H1 (cell line): ENCODE results near the gene PAOX. TPM values are rescaled to one million over a fixed set of nuclear protein-coding genes. Genes with fewer than 3 reads are reported as not detected.

Experiments used
- CTCF ChIA-PET: fragments of 300-600 bp; sonication (Branson Sonifier 250); formaldehyde crosslinking; loops from one replicate; lab custom pipeline; 2021; ENCODE audit not compliant: partially characterized antibody; lab: Charles Lee
- POLR2A ChIA-PET: fragments of 300-600 bp; sonication (Branson Sonifier 250); formaldehyde crosslinking; loops from one replicate; lab custom pipeline; 2021; ENCODE audit warnings: inconsistent platforms; ENCODE audit not compliant: partially characterized antibody; lab: Charles Lee
- DNase-seq, 2 experiments: peaks; one replicate each; pipeline versions ENCODE4 v3.0.0 to v3.0.0-alpha.2; 2010 to 2022; ENCODE audit warnings: low spot score in 2 of 2, low read depth in 1 of 2, mixed read lengths in 1 of 2
- FAIRE-seq: peaks from 2 replicates; lab custom pipeline; 2011; peaks lifted over from hg19 to GRCh38; lab: Jason Lieb, UNC
- H2AFZ ChIP-seq: 2 replicates; pipeline ENCODE4 v1.8.1; 2012; ENCODE audit warnings: low read length, inconsistent platforms
- H2AK5ac ChIP-seq: 2 replicates; pipeline ENCODE4 v1.6.1; 2013; ENCODE audit warnings: low read depth, low read length
- H2BK120ac ChIP-seq: replicated peaks from 2 replicates; pipeline ENCODE3; 2013; ENCODE audit warnings: low read depth, low read length, inconsistent platforms
- H2BK12ac ChIP-seq: 2 replicates; pipeline ENCODE4 v1.6.1; 2013; ENCODE audit warnings: low read depth, low read length
- H2BK15ac ChIP-seq: 2 replicates; pipeline ENCODE4 v1.6.1; 2013; ENCODE audit warnings: low read length
- H2BK20ac ChIP-seq: 2 replicates; pipeline ENCODE4 v1.6.1; 2013; ENCODE audit warnings: low read length
- H2BK5ac ChIP-seq: 2 replicates; pipeline ENCODE4 v1.6.1; 2013; ENCODE audit warnings: low read depth, low read length
- H3K14ac ChIP-seq: 2 replicates; pipeline ENCODE4 v1.6.1; 2013; ENCODE audit warnings: inconsistent platforms; ENCODE audit not compliant: insufficient read length
- H3K18ac ChIP-seq: 2 replicates; pipeline ENCODE4 v1.6.1; 2013; ENCODE audit warnings: low read length; ENCODE audit errors: extremely low read depth
- H3K23ac ChIP-seq: 2 replicates; pipeline ENCODE4 v1.6.1; 2013; ENCODE audit warnings: inconsistent platforms; ENCODE audit not compliant: insufficient read length
- H3K23me2 ChIP-seq: 2 replicates; pipeline ENCODE4 v1.6.1; 2013; ENCODE audit warnings: low read depth, low read length
- H3K27ac ChIP-seq: 2 replicates; pipeline ENCODE4 v1.6.1; 2011; ENCODE audit warnings: low read depth, low read length, inconsistent platforms
- H3K27me3 ChIP-seq, 4 experiments: replicated peaks in 1 of 4; 1 replicate in 1 of 4; 2 replicates in 3 of 4; pipeline versions ENCODE4 v1.6.1 to v1.8.1; 2011 to 2013; ENCODE audit warnings: low read length in 3 of 4, mild to moderate bottlenecking in 3 of 4, inconsistent platforms in 2 of 4, mixed read lengths in 2 of 4, moderate library complexity in 1 of 4; ENCODE audit not compliant: control insufficient read depth in 3 of 4, insufficient read depth in 3 of 4; ENCODE audit errors: extremely low read depth in 1 of 4
- H3K36me3 ChIP-seq, 4 experiments: 2 replicates each; pipeline versions ENCODE4 v1.6.1 to v1.8.1; 2011 to 2013; ENCODE audit warnings: mild to moderate bottlenecking in 4 of 4, low read length in 3 of 4, moderate library complexity in 2 of 4, control low read depth in 1 of 4, inconsistent platforms in 1 of 4; ENCODE audit not compliant: insufficient read depth in 4 of 4, control insufficient read depth in 2 of 4
- H3K4ac ChIP-seq: replicated peaks from 2 replicates; pipeline ENCODE3; 2013; ENCODE audit warnings: low read length, low read depth, mixed read lengths, inconsistent platforms; ENCODE audit not compliant: insufficient read length
- H3K4me1 ChIP-seq, 4 experiments: replicated peaks in 1 of 4; 1 replicate in 1 of 4; 2 replicates in 3 of 4; pipeline versions ENCODE4 v1.6.1 to v1.8.1; 2011 to 2013; ENCODE audit warnings: low read length in 3 of 4, inconsistent platforms in 2 of 4, mixed read lengths in 1 of 4; ENCODE audit not compliant: insufficient read depth in 4 of 4, control insufficient read depth in 3 of 4
- H3K4me2 ChIP-seq, 2 experiments: 2 replicates each; pipeline versions ENCODE4 v1.6.1 to v1.8.1; 2011 to 2013; ENCODE audit warnings: low read depth in 2 of 2, low read length in 2 of 2, control low read depth in 1 of 2, inconsistent platforms in 1 of 2, mild to moderate bottlenecking in 1 of 2; ENCODE audit not compliant: insufficient read depth in 1 of 2
- H3K4me3 ChIP-seq, 4 experiments: fragments of 200-600, 300-600 bp in 1 of 4; sonication (generic), shearing (Covaris generic), sonication (Bioruptor Twin) in 1 of 4; 2 replicates each; pipeline versions ENCODE4 v1.5.1 to v1.8.1; 2011 to 2016; ENCODE audit warnings: low read length in 4 of 4, low read depth in 3 of 4, control low read depth in 2 of 4, inconsistent platforms in 2 of 4, mild to moderate bottlenecking in 2 of 4, mixed read lengths in 1 of 4, moderate library complexity in 1 of 4; ENCODE audit not compliant: insufficient read depth in 2 of 4; ENCODE audit errors: extremely low read depth in 1 of 4
- H3K56ac ChIP-seq: replicated peaks from 2 replicates; pipeline ENCODE3; 2013; ENCODE audit warnings: low read depth, mild to moderate bottlenecking, mixed read lengths, low read length, inconsistent platforms; ENCODE audit not compliant: insufficient read length
- H3K79me1 ChIP-seq: 2 replicates; pipeline ENCODE4 v1.6.1; 2013; ENCODE audit warnings: low read depth, low read length, control low read depth
- H3K79me2 ChIP-seq, 2 experiments: 2 replicates each; pipeline versions ENCODE4 v1.6.1 to v1.8.1; 2012 to 2013; ENCODE audit warnings: low read length in 2 of 2, mild to moderate bottlenecking in 2 of 2, inconsistent platforms in 1 of 2; ENCODE audit not compliant: insufficient read depth in 2 of 2, control insufficient read depth in 1 of 2
- H3K9ac ChIP-seq, 4 experiments: replicated peaks in 1 of 4; 1 replicate in 1 of 4; 2 replicates in 3 of 4; pipeline versions ENCODE4 v1.6.1 to v1.8.1; 2011 to 2013; ENCODE audit warnings: low read depth in 3 of 4, low read length in 3 of 4, control low read depth in 2 of 4, mild to moderate bottlenecking in 2 of 4, moderate library complexity in 2 of 4, inconsistent platforms in 1 of 4; ENCODE audit errors: extremely low read depth in 1 of 4
- H3K9me3 ChIP-seq, 2 experiments: 2 replicates each; pipeline versions ENCODE4 v1.6.1 to v1.8.1; 2012 to 2013; ENCODE audit warnings: mild to moderate bottlenecking in 2 of 2, moderate library complexity in 2 of 2, control low read depth in 1 of 2, inconsistent platforms in 1 of 2, low read depth in 1 of 2, low read length in 1 of 2, mixed read lengths in 1 of 2; ENCODE audit not compliant: insufficient read depth in 2 of 2
- H4K20me1 ChIP-seq, 2 experiments: replicated peaks in 1 of 2; 2 replicates each; pipeline versions ENCODE3 to v1.8.1; 2011 to 2013; ENCODE audit warnings: inconsistent platforms in 2 of 2, low read length in 2 of 2, mild to moderate bottlenecking in 1 of 2; ENCODE audit not compliant: insufficient read depth in 2 of 2, control insufficient read depth in 1 of 2
- H4K5ac ChIP-seq: 2 replicates; pipeline ENCODE4 v1.6.1; 2013; ENCODE audit warnings: low read length, low read depth, mixed read lengths, inconsistent platforms; ENCODE audit not compliant: insufficient read length
- H4K8ac ChIP-seq: 2 replicates; pipeline ENCODE4 v1.8.0; 2013; ENCODE audit warnings: mild to moderate bottlenecking, moderate library complexity, low read length, inconsistent platforms; ENCODE audit not compliant: insufficient read depth; ENCODE audit errors: extremely low read depth
- H4K91ac ChIP-seq: replicated peaks from 2 replicates; pipeline ENCODE3; 2013; ENCODE audit warnings: low read length, mixed read lengths, inconsistent platforms; ENCODE audit not compliant: insufficient read length
- POLR2AphosphoS5 ChIP-seq: IDR thresholded peaks from 2 replicates; pipeline ENCODE4 v1.6.1; 2011; ENCODE audit warnings: low read depth, low read length
- YY1 ChIP-seq: IDR thresholded peaks from 2 replicates; pipeline ENCODE4 v1.6.1; 2011; ENCODE audit warnings: low read depth, mild to moderate bottlenecking, low read length
- WGBS, 2 experiments: shearing (Covaris generic) in 1 of 2; methylation state at CpG; one replicate each; pipeline versions ENCODE4 v1.1.6 to v1.1.7; 2013 to 2015; ENCODE audit warnings: low lambda C conversion rate in 2 of 2, mixed read lengths in 2 of 2, inconsistent platforms in 1 of 2, low coverage in 1 of 2, missing lambda C conversion rate in 1 of 2; ENCODE audit not compliant: insufficient replicate concordance in 2 of 2, insufficient coverage in 1 of 2, insufficient read length in 1 of 2; ENCODE audit errors: extremely low coverage in 1 of 2, missing lambda C conversion rate in 1 of 2; 5-methylcytosine and 5-hydroxymethylcytosine counted together
- polyA plus RNA-seq, 7 experiments: library from polyadenylated mRNA; depleted of rRNA in 3 of 7; stranded (reverse) in 5 of 7; unstranded in 2 of 7; fragments of >200 nt in 5 of 7; fragments of 200-250 nt in 2 of 7; gene quantifications; 1 replicate in 5 of 7; 2 replicates in 1 of 7; 4 replicates in 1 of 7; pipeline versions ENCODE4 v1.2.1 to v1.2.3, GENCODE V29; 2011 to 2013; ENCODE audit warnings: missing spikeins in 2 of 7, mixed read lengths in 2 of 7
- total RNA-seq: library from RNA; stranded (reverse); fragmentation: NEBNext Ultra II Directional; extraction: Animal tissue kit (Norgen Biotek cat#: 25700); gene quantifications from 2 replicates; pipeline ENCODE4 v1.2.1, GENCODE V29; 2021
- TF ChIP-seq, protein P1 (sequence below): IDR thresholded peaks from 2 replicates; pipeline ENCODE4 v1.6.1; 2012; ENCODE audit warnings: low read length, inconsistent platforms

The PAOX gene
- total and polyA plus RNA-seq, 2 of the 8 experiments (the other 6 are each of a cell fraction or from before 2014, with no cell fraction given), result 3.7 to 4.3 TPM

DNA sequence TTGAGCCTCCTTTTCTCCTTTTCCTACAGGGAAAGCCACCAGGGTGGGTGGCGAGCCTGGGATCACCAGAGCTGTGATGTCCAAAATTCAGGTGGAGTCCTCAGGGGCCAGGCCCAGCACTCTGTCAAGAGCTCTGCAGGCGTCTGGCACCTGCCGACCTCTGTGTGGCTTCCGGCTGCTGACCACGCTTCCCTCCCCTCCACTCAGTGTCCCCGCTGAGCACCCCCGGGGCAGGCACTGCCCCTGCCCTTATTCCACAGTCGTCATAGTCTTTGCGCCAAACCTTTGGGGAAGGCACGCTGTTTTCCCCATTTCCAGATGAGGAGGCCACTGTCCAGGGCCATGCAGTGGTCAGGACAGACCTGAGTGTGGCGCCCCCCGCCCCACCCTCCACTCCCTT, 22.4 kb downstream of the PAOX start:
- no peak overlapping the region for H4K5ac ChIP-seq
- peaks cover 4 to 65% (median 27%) of the 10 kb centered on the region in 4 experiments; a peak in 7 of 8 replicates for H3K36me3 ChIP-seq
- peaks cover 0 to 30% of the 10 kb centered on the region in 2 experiments; a peak in 2 of 4 replicates for H3K79me2 ChIP-seq
- ChIA-PET CTCF (interaction anchor here (0.9 kb wide), 1 partner anchor 11 kb away, joined by 3 read pairs; no protein-coding TSS in a partner anchor), POLR2A (interaction anchor here (0.9 to 1.1 kb wide), 3 partner anchors 9 to 18 kb away, joined by 3 to 5 read pairs (median 4); no protein-coding TSS in a partner anchor)
- peaks cover 0 to 11% of the 10 kb centered on the region in 2 experiments for H4K20me1 ChIP-seq
- H3K4me2 ChIP-seq, result no peak overlapping the region
- no peak for FAIRE-seq
- no peak overlapping the region for H4K91ac ChIP-seq
- H3K79me1 ChIP-seq, result peaks cover 8% of the 10 kb centered on the region
- H2BK15ac ChIP-seq, result no peak overlapping the region
- H3K27me3 ChIP-seq, result no peaks in the 10 kb centered on the region
- no peak overlapping the region for H4K8ac ChIP-seq
- H3K18ac ChIP-seq, result no peak overlapping the region
- H3K9me3 ChIP-seq, result no peaks in the 10 kb centered on the region
- H3K23me2 ChIP-seq, result no peaks in the 10 kb centered on the region
- no peaks in the 10 kb centered on the region for H3K4me1 ChIP-seq
- no peak overlapping the region for H2BK20ac ChIP-seq
- 90% methylated on average over 12 of the region's 12 CpGs; no CpG with 5 or more reads in 1 of the 2 experiments for WGBS, 2 experiments
- H3K27ac ChIP-seq, result no peak overlapping the region
- no peak overlapping the region for H2BK5ac ChIP-seq
- peak in 1 of 2 experiments; percentile 24 for DNase-seq
- no peak overlapping the region for H3K14ac ChIP-seq
- no peak overlapping the region for H3K56ac ChIP-seq
- H3K4me3 ChIP-seq, result no peak overlapping the region
- H2AK5ac ChIP-seq, result no peak overlapping the region
- no peak overlapping the region for H3K4ac ChIP-seq
- H3K23ac ChIP-seq, result no peak overlapping the region
- no peak overlapping the region for H2AFZ ChIP-seq
- no peak overlapping the region for H2BK12ac ChIP-seq
- no peak overlapping the region for H2BK120ac ChIP-seq
- H3K9ac ChIP-seq, result no peak overlapping the region
- no peak for TF ChIP-seq POLR2AphosphoS5
- TF ChIP-seq, protein P1, sequence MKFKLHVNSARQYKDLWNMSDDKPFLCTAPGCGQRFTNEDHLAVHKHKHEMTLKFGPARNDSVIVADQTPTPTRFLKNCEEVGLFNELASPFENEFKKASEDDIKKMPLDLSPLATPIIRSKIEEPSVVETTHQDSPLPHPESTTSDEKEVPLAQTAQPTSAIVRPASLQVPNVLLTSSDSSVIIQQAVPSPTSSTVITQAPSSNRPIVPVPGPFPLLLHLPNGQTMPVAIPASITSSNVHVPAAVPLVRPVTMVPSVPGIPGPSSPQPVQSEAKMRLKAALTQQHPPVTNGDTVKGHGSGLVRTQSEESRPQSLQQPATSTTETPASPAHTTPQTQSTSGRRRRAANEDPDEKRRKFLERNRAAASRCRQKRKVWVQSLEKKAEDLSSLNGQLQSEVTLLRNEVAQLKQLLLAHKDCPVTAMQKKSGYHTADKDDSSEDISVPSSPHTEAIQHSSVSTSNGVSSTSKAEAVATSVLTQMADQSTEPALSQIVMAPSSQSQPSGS, result no peak
- no peak for TF ChIP-seq YY1
